H1 (cell line): ENCODE results near the gene RFPL3. TPM values are rescaled to one million over a fixed set of nuclear protein-coding genes. Genes with fewer than 3 reads are reported as not detected.
A peak's percentile ranks its signal among the peaks of the same experiment; 100 is the strongest.

Source experiments
- CTCF ChIA-PET: fragments of 300-600 bp; sonication (Branson Sonifier 250); formaldehyde crosslinking; loops from one replicate; lab custom pipeline; 2021; ENCODE audit not compliant: partially characterized antibody; lab: Charles Lee
- POLR2A ChIA-PET: fragments of 300-600 bp; sonication (Branson Sonifier 250); formaldehyde crosslinking; loops from one replicate; lab custom pipeline; 2021; ENCODE audit warnings: inconsistent platforms; ENCODE audit not compliant: partially characterized antibody; lab: Charles Lee
- DNase-seq, 2 experiments: peaks; one replicate each; pipeline versions ENCODE4 v3.0.0 to v3.0.0-alpha.2; 2010 to 2022; ENCODE audit warnings: low spot score in 2 of 2, low read depth in 1 of 2, mixed read lengths in 1 of 2
- FAIRE-seq: peaks from 2 replicates; lab custom pipeline; 2011; peaks lifted over from hg19 to GRCh38; lab: Jason Lieb, UNC
- H2AFZ ChIP-seq: 2 replicates; pipeline ENCODE4 v1.8.1; 2012; ENCODE audit warnings: low read length, inconsistent platforms
- H2AK5ac ChIP-seq: 2 replicates; pipeline ENCODE4 v1.6.1; 2013; ENCODE audit warnings: low read depth, low read length
- H2BK120ac ChIP-seq: replicated peaks from 2 replicates; pipeline ENCODE3; 2013; ENCODE audit warnings: low read depth, low read length, inconsistent platforms
- H2BK12ac ChIP-seq: 2 replicates; pipeline ENCODE4 v1.6.1; 2013; ENCODE audit warnings: low read depth, low read length
- H2BK15ac ChIP-seq: 2 replicates; pipeline ENCODE4 v1.6.1; 2013; ENCODE audit warnings: low read length
- H2BK20ac ChIP-seq: 2 replicates; pipeline ENCODE4 v1.6.1; 2013; ENCODE audit warnings: low read length
- H2BK5ac ChIP-seq: 2 replicates; pipeline ENCODE4 v1.6.1; 2013; ENCODE audit warnings: low read depth, low read length
- H3K14ac ChIP-seq: 2 replicates; pipeline ENCODE4 v1.6.1; 2013; ENCODE audit warnings: inconsistent platforms; ENCODE audit not compliant: insufficient read length
- H3K18ac ChIP-seq: 2 replicates; pipeline ENCODE4 v1.6.1; 2013; ENCODE audit warnings: low read length; ENCODE audit errors: extremely low read depth
- H3K23ac ChIP-seq: 2 replicates; pipeline ENCODE4 v1.6.1; 2013; ENCODE audit warnings: inconsistent platforms; ENCODE audit not compliant: insufficient read length
- H3K23me2 ChIP-seq: 2 replicates; pipeline ENCODE4 v1.6.1; 2013; ENCODE audit warnings: low read depth, low read length
- H3K27ac ChIP-seq: 2 replicates; pipeline ENCODE4 v1.6.1; 2011; ENCODE audit warnings: low read depth, low read length, inconsistent platforms
- H3K27me3 ChIP-seq, 4 experiments: replicated peaks in 1 of 4; 1 replicate in 1 of 4; 2 replicates in 3 of 4; pipeline versions ENCODE4 v1.6.1 to v1.8.1; 2011 to 2013; ENCODE audit warnings: low read length in 3 of 4, mild to moderate bottlenecking in 3 of 4, inconsistent platforms in 2 of 4, mixed read lengths in 2 of 4, moderate library complexity in 1 of 4; ENCODE audit not compliant: control insufficient read depth in 3 of 4, insufficient read depth in 3 of 4; ENCODE audit errors: extremely low read depth in 1 of 4
- H3K36me3 ChIP-seq, 4 experiments: 2 replicates each; pipeline versions ENCODE4 v1.6.1 to v1.8.1; 2011 to 2013; ENCODE audit warnings: mild to moderate bottlenecking in 4 of 4, low read length in 3 of 4, moderate library complexity in 2 of 4, control low read depth in 1 of 4, inconsistent platforms in 1 of 4; ENCODE audit not compliant: insufficient read depth in 4 of 4, control insufficient read depth in 2 of 4
- H3K4ac ChIP-seq: replicated peaks from 2 replicates; pipeline ENCODE3; 2013; ENCODE audit warnings: low read length, low read depth, mixed read lengths, inconsistent platforms; ENCODE audit not compliant: insufficient read length
- H3K4me1 ChIP-seq, 4 experiments: replicated peaks in 1 of 4; 1 replicate in 1 of 4; 2 replicates in 3 of 4; pipeline versions ENCODE4 v1.6.1 to v1.8.1; 2011 to 2013; ENCODE audit warnings: low read length in 3 of 4, inconsistent platforms in 2 of 4, mixed read lengths in 1 of 4; ENCODE audit not compliant: insufficient read depth in 4 of 4, control insufficient read depth in 3 of 4
- H3K4me2 ChIP-seq, 2 experiments: 2 replicates each; pipeline versions ENCODE4 v1.6.1 to v1.8.1; 2011 to 2013; ENCODE audit warnings: low read depth in 2 of 2, low read length in 2 of 2, control low read depth in 1 of 2, inconsistent platforms in 1 of 2, mild to moderate bottlenecking in 1 of 2; ENCODE audit not compliant: insufficient read depth in 1 of 2
- H3K4me3 ChIP-seq, 4 experiments: fragments of 200-600, 300-600 bp in 1 of 4; sonication (generic), shearing (Covaris generic), sonication (Bioruptor Twin) in 1 of 4; 2 replicates each; pipeline versions ENCODE4 v1.5.1 to v1.8.1; 2011 to 2016; ENCODE audit warnings: low read length in 4 of 4, low read depth in 3 of 4, control low read depth in 2 of 4, inconsistent platforms in 2 of 4, mild to moderate bottlenecking in 2 of 4, mixed read lengths in 1 of 4, moderate library complexity in 1 of 4; ENCODE audit not compliant: insufficient read depth in 2 of 4; ENCODE audit errors: extremely low read depth in 1 of 4
- H3K56ac ChIP-seq: replicated peaks from 2 replicates; pipeline ENCODE3; 2013; ENCODE audit warnings: low read depth, mild to moderate bottlenecking, mixed read lengths, low read length, inconsistent platforms; ENCODE audit not compliant: insufficient read length
- H3K79me1 ChIP-seq: 2 replicates; pipeline ENCODE4 v1.6.1; 2013; ENCODE audit warnings: low read depth, low read length, control low read depth
- H3K79me2 ChIP-seq, 2 experiments: 2 replicates each; pipeline versions ENCODE4 v1.6.1 to v1.8.1; 2012 to 2013; ENCODE audit warnings: low read length in 2 of 2, mild to moderate bottlenecking in 2 of 2, inconsistent platforms in 1 of 2; ENCODE audit not compliant: insufficient read depth in 2 of 2, control insufficient read depth in 1 of 2
- H3K9ac ChIP-seq, 4 experiments: replicated peaks in 1 of 4; 1 replicate in 1 of 4; 2 replicates in 3 of 4; pipeline versions ENCODE4 v1.6.1 to v1.8.1; 2011 to 2013; ENCODE audit warnings: low read depth in 3 of 4, low read length in 3 of 4, control low read depth in 2 of 4, mild to moderate bottlenecking in 2 of 4, moderate library complexity in 2 of 4, inconsistent platforms in 1 of 4; ENCODE audit errors: extremely low read depth in 1 of 4
- H3K9me3 ChIP-seq, 2 experiments: 2 replicates each; pipeline versions ENCODE4 v1.6.1 to v1.8.1; 2012 to 2013; ENCODE audit warnings: mild to moderate bottlenecking in 2 of 2, moderate library complexity in 2 of 2, control low read depth in 1 of 2, inconsistent platforms in 1 of 2, low read depth in 1 of 2, low read length in 1 of 2, mixed read lengths in 1 of 2; ENCODE audit not compliant: insufficient read depth in 2 of 2
- H4K20me1 ChIP-seq, 2 experiments: replicated peaks in 1 of 2; 2 replicates each; pipeline versions ENCODE3 to v1.8.1; 2011 to 2013; ENCODE audit warnings: inconsistent platforms in 2 of 2, low read length in 2 of 2, mild to moderate bottlenecking in 1 of 2; ENCODE audit not compliant: insufficient read depth in 2 of 2, control insufficient read depth in 1 of 2
- H4K5ac ChIP-seq: 2 replicates; pipeline ENCODE4 v1.6.1; 2013; ENCODE audit warnings: low read length, low read depth, mixed read lengths, inconsistent platforms; ENCODE audit not compliant: insufficient read length
- H4K8ac ChIP-seq: 2 replicates; pipeline ENCODE4 v1.8.0; 2013; ENCODE audit warnings: mild to moderate bottlenecking, moderate library complexity, low read length, inconsistent platforms; ENCODE audit not compliant: insufficient read depth; ENCODE audit errors: extremely low read depth
- H4K91ac ChIP-seq: replicated peaks from 2 replicates; pipeline ENCODE3; 2013; ENCODE audit warnings: low read length, mixed read lengths, inconsistent platforms; ENCODE audit not compliant: insufficient read length
- ATF3 ChIP-seq: IDR thresholded peaks from 2 replicates; pipeline ENCODE4 v1.6.1; 2011; ENCODE audit warnings: low read depth, mild to moderate bottlenecking, low read length; ENCODE audit not compliant: insufficient read depth
- BRCA1 ChIP-seq: IDR thresholded peaks from 2 replicates; pipeline ENCODE4 v1.6.1; 2012; ENCODE audit warnings: low read depth, low read length, improper control_type of control experiment
- EP300 ChIP-seq, 2 experiments: IDR thresholded peaks; 1 replicate in 1 of 2; 2 replicates in 1 of 2; pipeline ENCODE4 v1.6.1; 2011 to 2012; ENCODE audit warnings: low read depth in 2 of 2, low read length in 2 of 2, mild to moderate bottlenecking in 2 of 2, borderline replicate concordance in 1 of 2, inconsistent platforms in 1 of 2, moderate library complexity in 1 of 2
- HDAC6 ChIP-seq: IDR thresholded peaks from one replicate; pipeline ENCODE4 v1.7.1; 2012; ENCODE audit warnings: low read depth, mild to moderate bottlenecking, inconsistent platforms, low read length, moderate library complexity
- POU5F1 ChIP-seq: IDR thresholded peaks from 2 replicates; pipeline ENCODE4 v1.6.1; 2011; ENCODE audit warnings: low read depth, mild to moderate bottlenecking, low read length, moderate library complexity
- SAP30 ChIP-seq: fragments of 300-600 bp; sonication (generic); IDR thresholded peaks from 2 replicates; pipeline ENCODE4 v1.7.1; 2012; ENCODE audit warnings: low read length, moderate library complexity, mild to moderate bottlenecking, inconsistent platforms; ENCODE audit not compliant: insufficient read depth, insufficient replicate concordance
- SIRT6 ChIP-seq: IDR thresholded peaks from one replicate; pipeline ENCODE4 v1.7.1; 2012; ENCODE audit warnings: low read length, inconsistent platforms
- TAF1 ChIP-seq: IDR thresholded peaks from 2 replicates; pipeline ENCODE4 v1.6.1; 2011; ENCODE audit warnings: mild to moderate bottlenecking, low read depth, low read length
- TCF12 ChIP-seq: IDR thresholded peaks from 2 replicates; pipeline ENCODE4 v1.6.1; 2011; ENCODE audit warnings: low read depth, mild to moderate bottlenecking, low read length
- WGBS, 2 experiments: shearing (Covaris generic) in 1 of 2; methylation state at CpG; one replicate each; pipeline versions ENCODE4 v1.1.6 to v1.1.7; 2013 to 2015; ENCODE audit warnings: low lambda C conversion rate in 2 of 2, mixed read lengths in 2 of 2, inconsistent platforms in 1 of 2, low coverage in 1 of 2, missing lambda C conversion rate in 1 of 2; ENCODE audit not compliant: insufficient replicate concordance in 2 of 2, insufficient coverage in 1 of 2, insufficient read length in 1 of 2; ENCODE audit errors: extremely low coverage in 1 of 2, missing lambda C conversion rate in 1 of 2; 5-methylcytosine and 5-hydroxymethylcytosine counted together
- polyA plus RNA-seq, 7 experiments: library from polyadenylated mRNA; depleted of rRNA in 3 of 7; stranded (reverse) in 5 of 7; unstranded in 2 of 7; fragments of >200 nt in 5 of 7; fragments of 200-250 nt in 2 of 7; gene quantifications; 1 replicate in 5 of 7; 2 replicates in 1 of 7; 4 replicates in 1 of 7; pipeline versions ENCODE4 v1.2.1 to v1.2.3, GENCODE V29; 2011 to 2013; ENCODE audit warnings: missing spikeins in 2 of 7, mixed read lengths in 2 of 7
- total RNA-seq: library from RNA; stranded (reverse); fragmentation: NEBNext Ultra II Directional; extraction: Animal tissue kit (Norgen Biotek cat#: 25700); gene quantifications from 2 replicates; pipeline ENCODE4 v1.2.1, GENCODE V29; 2021

RFPL3 gene
- total and polyA plus RNA-seq, 2 of the 8 experiments (the other 6 are each of a cell fraction or from before 2014, with no cell fraction given) = 0.08 to 0.24 TPM

DNA sequence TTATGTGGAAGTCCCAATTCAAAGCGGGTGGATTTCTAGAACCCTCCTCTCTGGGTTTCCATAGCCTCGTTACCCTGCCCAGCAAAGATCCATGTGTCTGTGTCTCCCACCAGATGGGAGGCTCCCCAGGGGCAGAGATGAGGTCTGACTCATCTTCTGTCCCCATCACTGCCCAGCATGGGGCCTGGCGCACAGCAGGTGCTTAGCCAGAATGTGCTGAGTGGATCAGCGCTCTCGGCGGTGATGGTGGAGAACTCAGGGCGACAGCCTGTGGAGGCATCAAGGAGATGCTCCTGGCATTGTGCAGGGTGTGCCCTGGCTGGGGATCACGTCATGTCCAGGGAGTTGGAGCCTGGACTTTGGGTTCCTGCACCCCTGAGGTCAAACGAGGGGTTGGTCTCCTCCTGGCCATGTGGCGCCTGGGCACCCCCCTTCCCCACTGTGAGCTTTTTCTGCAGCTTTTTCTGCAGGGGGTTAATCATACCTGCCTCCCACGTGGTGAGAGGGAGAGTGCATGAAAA lies 46.1 kb upstream of the RFPL3 start:
- no peak for FAIRE-seq
- no peaks in the 10 kb centered on the region; the same call in 1 of the 2 replicates for H3K23me2 ChIP-seq
- TF ChIP-seq POU5F1 = no peak
- TF ChIP-seq SAP30 = no peak
- TF ChIP-seq HDAC6 = no peak
- no peak for TF ChIP-seq TCF12
- TF ChIP-seq SIRT6 = no peak
- TF ChIP-seq BRCA1 = no peak
- TF ChIP-seq ATF3 = no peak
- TF ChIP-seq TAF1 = no peak
- TF ChIP-seq EP300 (IDR thresholded peaks at IDR 0.05; ENCODE audit: borderline replicate concordance in 1 of 2, low read depth in 2 of 2, low read length in 2 of 2) = no peak
- no peaks in the 10 kb centered on the region for H4K20me1 ChIP-seq
- H3K27ac ChIP-seq = no peak overlapping the region
- H3K14ac ChIP-seq = no peak overlapping the region
- no peak overlapping the region for H2BK20ac ChIP-seq
- peak in 1 of 2 experiments; percentile 35 for DNase-seq
- ChIA-PET POLR2A (interaction anchor here (1.8 kb wide), 1 partner anchor 43 kb away, joined by 3 read pairs; no protein-coding TSS in a partner anchor), CTCF (interaction anchor here (0.6 to 2.3 kb wide), 6 partner anchors 8 to 45 kb away, joined by 3 to 10 read pairs (median 3); no protein-coding TSS in a partner anchor)
- no peak overlapping the region for H3K23ac ChIP-seq
- H2BK12ac ChIP-seq = 0 out of 2 replicates have a peak overlapping the region, but pooled peaks have one; percentile 60
- H3K4me2 ChIP-seq = no peak overlapping the region
- no peak overlapping the region for H4K5ac ChIP-seq
- no peak overlapping the region; the same call in 1 of the 2 replicates for H2AK5ac ChIP-seq
- no peaks in the 10 kb centered on the region for H3K79me2 ChIP-seq
- H3K9me3 ChIP-seq = no peaks in the 10 kb centered on the region
- H2BK120ac ChIP-seq = no peak overlapping the region
- no peak overlapping the region for H3K9ac ChIP-seq
- no peak overlapping the region for H4K8ac ChIP-seq
- H2BK5ac ChIP-seq = no peak overlapping the region
- 80% methylated on average over 11 of the region's 11 CpGs; no CpG with 5 or more reads in 1 of the 2 experiments for WGBS, 2 experiments
- no peaks in the 10 kb centered on the region for H3K79me1 ChIP-seq
- H4K91ac ChIP-seq = no peak overlapping the region
- H3K18ac ChIP-seq = no peak overlapping the region
- no peaks in the 10 kb centered on the region for H3K36me3 ChIP-seq
- H3K4me3 ChIP-seq = no peak overlapping the region
- H3K27me3 ChIP-seq = peaks cover 0 to 2% (median 0%) of the 10 kb centered on the region in 4 experiments; a peak in 1 of 7 replicates
- no peak overlapping the region for H2BK15ac ChIP-seq
- peaks cover 0 to 3% (median 0%) of the 10 kb centered on the region in 4 experiments; a peak in 1 of 7 replicates for H3K4me1 ChIP-seq
- no peak overlapping the region for H3K56ac ChIP-seq
- no peak overlapping the region for H2AFZ ChIP-seq
- no peak overlapping the region for H3K4ac ChIP-seq
